ENCODE data around the gene HLTF.

Gene HLTF

DNA sequence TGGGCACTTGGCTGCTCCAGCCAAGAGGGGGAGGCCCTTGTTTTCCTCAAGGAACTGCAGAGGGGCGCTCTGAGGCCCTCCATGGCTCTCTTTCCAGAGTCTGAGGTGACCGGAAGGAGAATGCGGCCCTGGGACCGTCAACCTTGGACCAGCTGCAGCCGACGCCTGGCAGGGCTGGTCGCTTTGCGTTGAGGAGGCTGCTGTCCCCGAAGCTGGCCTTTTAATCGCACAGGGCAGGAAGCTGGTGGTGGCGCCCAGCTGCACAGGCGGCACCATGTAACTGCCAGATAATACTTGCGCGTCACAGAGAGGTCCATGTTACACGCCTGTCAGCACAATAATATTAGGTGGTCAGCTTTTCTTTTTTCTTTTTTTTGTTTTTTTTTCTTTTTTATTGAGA is 875 bp upstream of the HLTF start:
- no peak overlapping the region for H3K27ac ChIP-seq (ENCODE audit: low read depth, low read length)
- H2AFZ ChIP-seq (ENCODE audit: low read length, unreplicated experiment), result peak overlapping the region; percentile 95
- H3K79me2 ChIP-seq (ENCODE audit: control insufficient read depth, insufficient read depth, low read length, unreplicated experiment), result peaks cover 27% of the 10 kb centered on the region
- no peaks in the 10 kb centered on the region for H3K27me3 ChIP-seq (ENCODE audit: insufficient read depth, low read length)
- H3K4me3 ChIP-seq (ENCODE audit: low read depth, low read length), result no peak overlapping the region
- peaks cover 11% of the 10 kb centered on the region for H3K4me1 ChIP-seq (ENCODE audit: control insufficient read depth, insufficient read depth, low read length, unreplicated experiment)
- H3K36me3 ChIP-seq (ENCODE audit: insufficient read depth, low read length), result peaks cover 12% of the 10 kb centered on the region

DNA sequence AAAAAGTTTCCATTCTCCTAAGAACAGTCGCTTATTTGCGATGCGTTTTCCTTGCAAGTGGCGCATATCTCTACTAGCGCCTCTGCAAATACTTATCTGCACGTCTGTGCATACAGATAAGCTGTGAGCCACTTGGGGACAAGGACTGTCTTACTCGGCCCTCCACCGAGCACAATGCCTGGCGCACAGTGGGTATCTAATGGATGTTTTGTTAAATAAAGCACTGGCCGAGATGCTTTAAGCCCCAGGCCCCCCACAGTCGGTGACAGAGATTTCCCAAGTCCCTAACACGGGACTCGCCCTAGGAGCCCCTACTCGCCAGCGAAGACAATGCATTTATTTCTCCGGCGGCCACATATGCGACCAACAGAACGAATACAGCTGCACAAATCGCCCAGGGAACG is 503 bp downstream of the HLTF start:
- H3K79me2 ChIP-seq (ENCODE audit: control insufficient read depth, insufficient read depth, low read length, unreplicated experiment), result peaks cover 34% of the 10 kb centered on the region
- H3K4me3 ChIP-seq (ENCODE audit: low read depth, low read length), result peak overlapping the region; percentile 85
- H3K27me3 ChIP-seq (ENCODE audit: insufficient read depth, low read length), result no peaks in the 10 kb centered on the region
- H3K4me1 ChIP-seq (ENCODE audit: control insufficient read depth, insufficient read depth, low read length, unreplicated experiment), result peaks cover 14% of the 10 kb centered on the region
- H2AFZ ChIP-seq (ENCODE audit: low read length, unreplicated experiment), result no peak overlapping the region
- H3K36me3 ChIP-seq (ENCODE audit: insufficient read depth, low read length), result peaks cover 12% of the 10 kb centered on the region
- H3K27ac ChIP-seq (ENCODE audit: low read depth, low read length), result no peak overlapping the region

DNA sequence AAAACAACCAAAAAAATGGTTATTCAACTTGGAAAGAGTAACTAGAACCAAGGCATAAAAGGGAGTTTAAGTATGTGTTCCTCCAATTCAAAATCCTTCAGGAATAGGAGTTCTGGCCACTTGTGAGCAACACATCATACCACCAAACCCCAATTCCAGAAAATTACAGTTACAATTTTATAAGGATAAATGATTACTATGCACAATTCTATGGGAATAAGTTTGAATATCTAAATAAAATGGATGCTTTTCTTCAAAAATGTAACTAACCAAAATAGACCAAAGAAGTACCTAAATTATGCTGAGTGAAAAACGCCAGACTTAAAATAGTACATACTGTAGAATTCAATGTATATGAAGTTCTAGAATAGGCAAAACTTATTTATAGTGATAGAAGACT is 4.6 kb downstream of the HLTF start:
- H3K4me1 ChIP-seq (ENCODE audit: control insufficient read depth, insufficient read depth, low read length, unreplicated experiment), result peaks cover 24% of the 10 kb centered on the region
- H3K27ac ChIP-seq (ENCODE audit: low read depth, low read length), result no peak overlapping the region
- H3K79me2 ChIP-seq (ENCODE audit: control insufficient read depth, insufficient read depth, low read length, unreplicated experiment), result peaks cover 59% of the 10 kb centered on the region
- H3K27me3 ChIP-seq (ENCODE audit: insufficient read depth, low read length), result no peaks in the 10 kb centered on the region
- peaks cover 21% of the 10 kb centered on the region for H3K36me3 ChIP-seq (ENCODE audit: insufficient read depth, low read length)
- no peak overlapping the region for H3K4me3 ChIP-seq (ENCODE audit: low read depth, low read length)
- no peak overlapping the region for H2AFZ ChIP-seq (ENCODE audit: low read length, unreplicated experiment)

DNA sequence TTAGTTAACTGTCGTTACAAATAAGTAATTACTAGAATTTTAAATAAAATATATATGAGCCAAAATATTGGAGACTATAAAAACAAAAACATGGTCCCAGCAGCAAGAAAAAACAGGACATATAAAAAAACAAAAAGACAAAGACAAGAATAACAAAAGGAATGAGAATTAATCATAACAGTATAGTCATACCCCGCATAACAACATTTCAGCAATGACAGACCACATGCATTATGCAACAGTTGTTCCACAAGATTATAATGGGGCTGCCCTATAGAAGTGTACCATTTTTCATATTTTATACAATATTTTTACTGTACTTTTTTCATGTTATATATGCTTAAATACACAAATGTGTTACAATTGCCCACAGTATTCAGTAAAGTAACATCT is 5.6 kb downstream of the HLTF start:
- Histone ChIP-seq H3K27me3 (ENCODE audit: insufficient read depth, low read length) (no peaks in the 10 kb centered on the region), H3K4me1 (ENCODE audit: control insufficient read depth, insufficient read depth, low read length, unreplicated experiment) (peaks cover 24% of the 10 kb centered on the region), H3K4me3 (ENCODE audit: low read depth, low read length) (peak overlapping the region; percentile 52; the same call in 1 of the 2 replicates), H3K36me3 (ENCODE audit: insufficient read depth, low read length) (peaks cover 21% of the 10 kb centered on the region), H3K79me2 (ENCODE audit: control insufficient read depth, insufficient read depth, low read length, unreplicated experiment) (peaks cover 58% of the 10 kb centered on the region), H2AFZ (ENCODE audit: low read length, unreplicated experiment) (no peak overlapping the region), H3K27ac (ENCODE audit: low read depth, low read length) (peak overlapping the region; percentile 81)

DNA sequence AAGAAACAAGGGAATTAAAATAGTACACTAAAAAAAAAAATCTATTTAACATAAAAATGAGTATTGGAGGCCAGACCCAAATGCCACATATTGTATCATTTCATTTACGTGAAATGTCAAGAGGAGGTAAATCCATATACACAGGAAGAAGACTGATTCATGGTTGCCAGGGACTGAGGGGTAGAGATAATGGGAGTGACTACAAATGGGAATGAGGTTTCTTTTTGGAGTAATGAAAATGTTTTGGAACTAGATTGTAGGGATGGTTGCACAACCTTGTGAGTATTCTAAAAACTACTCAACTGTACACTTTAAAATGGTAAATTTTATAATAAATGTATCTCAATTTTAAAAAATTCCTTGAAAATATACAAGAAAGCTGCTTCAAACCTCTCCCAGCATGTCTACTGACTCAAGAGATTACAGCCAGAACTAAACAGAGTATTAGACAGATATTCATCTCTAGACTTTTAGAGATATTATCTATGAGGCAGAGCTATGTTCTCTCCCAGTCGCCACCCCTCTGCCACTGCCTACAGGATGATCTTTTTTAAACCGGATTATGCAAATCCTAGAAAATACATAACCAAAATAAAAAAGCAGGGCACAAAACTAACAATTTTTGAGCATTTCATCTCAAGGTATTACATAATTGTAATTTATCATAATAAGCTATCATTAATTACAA is 6.2 kb downstream of the HLTF start:
- Histone ChIP-seq H3K4me3 (ENCODE audit: low read depth, low read length) (peak overlapping the region; percentile 52), H3K27me3 (ENCODE audit: insufficient read depth, low read length) (no peaks in the 10 kb centered on the region), H3K36me3 (ENCODE audit: insufficient read depth, low read length) (peaks cover 21% of the 10 kb centered on the region), H3K79me2 (ENCODE audit: control insufficient read depth, insufficient read depth, low read length, unreplicated experiment) (peaks cover 53% of the 10 kb centered on the region), H2AFZ (ENCODE audit: low read length, unreplicated experiment) (no peak overlapping the region), H3K27ac (ENCODE audit: low read depth, low read length) (peak overlapping the region; percentile 81), H3K4me1 (ENCODE audit: control insufficient read depth, insufficient read depth, low read length, unreplicated experiment) (peaks cover 23% of the 10 kb centered on the region)

DNA sequence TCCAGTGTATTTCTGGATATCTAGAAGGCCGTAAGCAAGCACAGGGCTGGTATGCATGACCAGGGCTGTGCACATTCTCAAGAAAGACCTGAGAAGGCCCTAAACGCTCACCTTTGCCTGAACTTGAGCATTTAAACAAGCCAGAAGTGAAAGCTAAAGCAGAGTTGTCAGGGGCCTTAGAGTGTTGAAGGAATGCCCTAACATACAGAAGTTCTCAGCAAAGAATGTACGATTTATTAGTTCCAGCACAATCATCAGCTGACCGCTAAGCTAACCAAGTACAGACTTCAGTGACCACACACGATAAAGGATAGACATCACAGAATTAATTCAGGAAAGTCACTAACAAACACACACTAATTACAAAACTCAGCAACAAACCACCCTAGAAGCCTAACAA is 8.7 kb downstream of the HLTF start:
- peaks cover 36% of the 10 kb centered on the region for H3K79me2 ChIP-seq (ENCODE audit: control insufficient read depth, insufficient read depth, low read length, unreplicated experiment)
- no peaks in the 10 kb centered on the region for H3K27me3 ChIP-seq (ENCODE audit: insufficient read depth, low read length)
- H3K36me3 ChIP-seq (ENCODE audit: insufficient read depth, low read length), result peaks cover 21% of the 10 kb centered on the region
- no peak overlapping the region for H3K4me3 ChIP-seq (ENCODE audit: low read depth, low read length)
- H3K4me1 ChIP-seq (ENCODE audit: control insufficient read depth, insufficient read depth, low read length, unreplicated experiment), result peaks cover 13% of the 10 kb centered on the region
- H3K27ac ChIP-seq (ENCODE audit: low read depth, low read length), result no peak overlapping the region
- no peak overlapping the region for H2AFZ ChIP-seq (ENCODE audit: low read length, unreplicated experiment)

DNA sequence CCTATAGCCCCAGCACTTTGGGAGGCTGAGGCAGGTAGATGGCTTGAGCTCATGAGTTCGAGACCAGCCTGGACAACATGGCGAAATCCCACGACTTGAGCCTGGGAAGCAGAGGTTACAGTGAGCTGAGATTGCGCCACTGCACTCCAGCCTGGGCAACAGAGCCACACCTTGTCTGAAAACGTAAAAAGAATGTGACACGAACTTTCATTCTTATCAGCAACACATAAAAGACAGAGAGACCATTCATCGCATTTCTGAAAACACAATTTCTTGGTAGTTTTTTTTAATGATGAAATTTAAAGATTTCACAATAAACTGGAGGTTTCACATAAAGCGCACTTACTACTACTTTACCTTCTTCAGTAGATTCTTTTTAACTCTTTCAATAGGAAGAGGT is 18.4 kb downstream of the HLTF start:
- peaks cover 47% of the 10 kb centered on the region for H3K36me3 ChIP-seq (ENCODE audit: insufficient read depth, low read length)
- no peak overlapping the region for H3K4me3 ChIP-seq (ENCODE audit: low read depth, low read length)
- H3K27me3 ChIP-seq (ENCODE audit: insufficient read depth, low read length), result no peaks in the 10 kb centered on the region
- no peak overlapping the region for H3K27ac ChIP-seq (ENCODE audit: low read depth, low read length)
- no peaks in the 10 kb centered on the region for H3K4me1 ChIP-seq (ENCODE audit: control insufficient read depth, insufficient read depth, low read length, unreplicated experiment)
- H3K79me2 ChIP-seq (ENCODE audit: control insufficient read depth, insufficient read depth, low read length, unreplicated experiment), result no peaks in the 10 kb centered on the region
- no peak overlapping the region for H2AFZ ChIP-seq (ENCODE audit: low read length, unreplicated experiment)

DNA sequence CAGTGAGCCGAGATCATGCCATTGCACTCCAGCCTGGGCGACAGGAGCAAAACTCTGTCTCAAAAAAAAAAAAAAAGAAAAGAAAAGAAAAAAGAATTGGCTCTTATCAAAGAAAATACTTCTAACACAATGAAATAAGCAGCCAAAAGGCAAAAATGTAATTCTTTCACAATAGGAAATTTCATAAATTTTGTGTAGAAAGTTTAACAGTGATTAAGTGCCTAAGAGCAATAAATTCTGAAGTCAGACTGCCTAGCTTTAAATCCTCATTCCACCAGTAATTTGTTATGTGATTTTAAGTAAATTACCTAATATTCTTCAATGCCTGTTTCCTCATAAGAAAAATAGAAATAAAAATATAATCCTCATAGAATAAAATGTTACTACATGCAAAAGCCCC is 24.6 kb downstream of the HLTF start:
- Histone ChIP-seq H3K4me1 (ENCODE audit: control insufficient read depth, insufficient read depth, low read length, unreplicated experiment) (no peaks in the 10 kb centered on the region), H3K36me3 (ENCODE audit: insufficient read depth, low read length) (peaks cover 46% of the 10 kb centered on the region), H3K4me3 (ENCODE audit: low read depth, low read length) (no peak overlapping the region), H2AFZ (ENCODE audit: low read length, unreplicated experiment) (no peak overlapping the region), H3K27ac (ENCODE audit: low read depth, low read length) (no peak overlapping the region), H3K27me3 (ENCODE audit: insufficient read depth, low read length) (no peaks in the 10 kb centered on the region), H3K79me2 (ENCODE audit: control insufficient read depth, insufficient read depth, low read length, unreplicated experiment) (no peaks in the 10 kb centered on the region)

DNA sequence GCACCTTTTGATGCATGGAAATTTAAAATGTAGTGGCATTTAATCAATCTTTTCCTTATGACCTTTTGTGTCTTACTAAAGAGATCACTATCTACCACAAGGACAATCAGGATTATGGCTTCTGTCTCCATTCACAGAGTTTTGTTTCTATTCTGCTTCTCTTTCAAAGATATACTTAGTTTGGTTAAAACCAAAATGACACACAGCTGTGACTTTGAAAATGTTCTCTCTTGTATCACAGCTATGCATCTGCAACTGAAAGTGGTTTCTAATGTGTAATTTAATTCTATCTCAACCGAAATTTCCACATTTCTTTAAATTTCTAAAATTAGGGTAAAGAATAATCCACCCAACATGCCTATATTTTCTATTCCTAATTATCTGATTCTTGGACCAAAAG is 27.7 kb downstream of the HLTF start:
- peaks cover 60% of the 10 kb centered on the region for H3K36me3 ChIP-seq (ENCODE audit: insufficient read depth, low read length)
- H3K27ac ChIP-seq (ENCODE audit: low read depth, low read length), result no peak overlapping the region
- no peak overlapping the region for H2AFZ ChIP-seq (ENCODE audit: low read length, unreplicated experiment)

DNA sequence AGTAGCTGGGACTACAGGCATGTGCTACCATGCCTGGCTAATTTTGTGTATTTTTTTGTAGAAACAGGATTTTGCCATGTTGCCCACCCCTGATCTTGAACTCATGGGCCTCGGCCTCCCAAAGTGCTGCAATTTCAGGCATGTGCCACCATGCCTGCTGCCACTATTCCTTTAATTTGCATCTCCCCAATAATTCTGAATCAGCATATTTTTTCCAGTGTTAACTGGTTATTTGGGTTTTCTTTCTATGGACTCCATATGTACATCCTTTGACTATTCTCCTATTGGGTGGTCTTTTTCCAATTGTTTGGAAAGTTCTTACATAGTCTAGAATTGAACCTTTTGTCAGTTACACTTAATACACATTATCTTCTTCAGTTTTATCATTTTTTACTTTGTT is 28.1 kb downstream of the HLTF start:
- Histone ChIP-seq H3K36me3 (ENCODE audit: insufficient read depth, low read length) (peaks cover 64% of the 10 kb centered on the region), H3K4me1 (ENCODE audit: control insufficient read depth, insufficient read depth, low read length, unreplicated experiment) (peaks cover 4% of the 10 kb centered on the region), H3K27ac (ENCODE audit: low read depth, low read length) (no peak overlapping the region), H3K27me3 (ENCODE audit: insufficient read depth, low read length) (no peaks in the 10 kb centered on the region), H3K4me3 (ENCODE audit: low read depth, low read length) (no peak overlapping the region), H2AFZ (ENCODE audit: low read length, unreplicated experiment) (no peak overlapping the region), H3K79me2 (ENCODE audit: control insufficient read depth, insufficient read depth, low read length, unreplicated experiment) (no peaks in the 10 kb centered on the region)

More for the DNA sequence above, 27.7 kb downstream of the HLTF start:
- peaks cover 4% of the 10 kb centered on the region for H3K4me1 ChIP-seq (ENCODE audit: control insufficient read depth, insufficient read depth, low read length, unreplicated experiment)
- H3K27me3 ChIP-seq (ENCODE audit: insufficient read depth, low read length), result no peaks in the 10 kb centered on the region
- H3K4me3 ChIP-seq (ENCODE audit: low read depth, low read length), result no peak overlapping the region
- no peaks in the 10 kb centered on the region for H3K79me2 ChIP-seq (ENCODE audit: control insufficient read depth, insufficient read depth, low read length, unreplicated experiment)

DNA sequence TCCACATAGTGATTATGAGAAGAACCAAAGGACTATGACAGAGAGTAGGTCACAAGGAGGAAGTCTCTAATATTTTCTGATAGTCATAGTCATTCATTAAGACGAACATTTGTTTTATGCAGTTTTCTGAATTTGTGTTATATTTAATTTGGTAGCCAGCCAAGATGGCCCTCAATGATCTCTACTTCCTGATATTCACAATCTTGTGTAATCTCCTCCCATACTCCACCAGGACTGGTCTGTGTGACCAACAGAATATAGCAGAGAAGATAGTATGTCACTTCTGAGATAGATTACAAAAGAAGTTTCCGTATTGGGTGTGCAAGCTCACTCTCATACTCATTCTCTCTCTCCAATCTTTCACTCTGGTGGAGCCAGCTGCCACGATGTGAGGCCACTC is 30.8 kb downstream of the HLTF start:
- peaks cover 4% of the 10 kb centered on the region for H3K4me1 ChIP-seq (ENCODE audit: control insufficient read depth, insufficient read depth, low read length, unreplicated experiment)
- H3K4me3 ChIP-seq (ENCODE audit: low read depth, low read length), result no peak overlapping the region
- H3K79me2 ChIP-seq (ENCODE audit: control insufficient read depth, insufficient read depth, low read length, unreplicated experiment), result no peaks in the 10 kb centered on the region
- H3K27ac ChIP-seq (ENCODE audit: low read depth, low read length), result no peak overlapping the region
- H2AFZ ChIP-seq (ENCODE audit: low read length, unreplicated experiment), result no peak overlapping the region
- no peaks in the 10 kb centered on the region for H3K27me3 ChIP-seq (ENCODE audit: insufficient read depth, low read length)
- H3K36me3 ChIP-seq (ENCODE audit: insufficient read depth, low read length), result peaks cover 67% of the 10 kb centered on the region
